ENCODE measurements around the gene GPATCH4.

The GPATCH4 gene

DNA sequence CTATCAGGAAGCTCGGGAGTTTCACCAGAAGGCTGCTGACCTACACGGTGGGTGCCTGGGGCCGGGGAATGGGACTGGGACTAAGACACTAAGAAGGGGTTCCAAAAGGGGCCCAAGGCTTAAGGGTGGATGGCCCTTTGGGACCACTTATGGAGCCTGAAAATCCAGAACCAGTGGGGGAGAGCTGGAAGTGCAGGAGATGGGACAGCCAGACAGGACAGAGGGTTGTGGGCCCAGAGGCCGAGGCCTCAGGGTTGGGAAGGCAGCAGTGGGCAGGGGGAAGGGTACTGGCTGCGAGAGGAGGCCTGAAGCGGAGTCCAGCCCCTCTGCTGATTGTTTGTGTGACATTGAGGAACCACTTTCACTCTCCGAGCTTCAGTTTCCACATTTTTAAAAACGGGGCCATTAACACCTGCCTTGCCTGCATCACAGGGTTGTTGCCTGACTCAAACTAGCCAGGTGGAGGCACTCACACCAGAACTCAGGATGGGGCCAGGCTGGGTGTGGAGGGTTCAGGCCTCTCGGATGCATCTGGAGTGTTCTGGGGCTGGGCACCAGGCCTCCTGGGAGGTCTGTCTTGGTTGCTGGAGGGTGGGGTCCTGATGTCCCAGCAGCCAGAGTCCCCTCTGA is 18.8 kb downstream of the GPATCH4 start:
- H3K27me3 Mint-ChIP-seq: no peaks in the 10 kb centered on the region
- DNase-seq (peak; percentile 54), ATAC-seq (peak; percentile 69)
- peaks cover 3% of the 10 kb centered on the region for H3K36me3 Mint-ChIP-seq (ENCODE audit: low read depth)
- peak overlapping the region; percentile 97 for H3K27ac Mint-ChIP-seq
- H3K4me1 Mint-ChIP-seq: peaks cover 30% of the 10 kb centered on the region
- peak overlapping the region; percentile 96 for H3K4me3 Mint-ChIP-seq
- H3K9me3 Mint-ChIP-seq: no peaks in the 10 kb centered on the region

GRCh38 chr1:156581661-156582387 is 19.5 kb downstream of the GPATCH4 start:
- peaks cover 30% of the 10 kb centered on the region for H3K4me1 Mint-ChIP-seq
- H3K27ac Mint-ChIP-seq: peak overlapping the region; percentile 97
- peak; percentile 64 for DNase-seq
- no peaks in the 10 kb centered on the region for H3K9me3 Mint-ChIP-seq
- no peaks in the 10 kb centered on the region for H3K27me3 Mint-ChIP-seq
- peak; percentile 78 for ATAC-seq
- H3K4me3 Mint-ChIP-seq: peak overlapping the region; percentile 96
- peaks cover 3% of the 10 kb centered on the region for H3K36me3 Mint-ChIP-seq (ENCODE audit: low read depth)

- H3K4me3 Mint-ChIP-seq: no peak within 1 kb of the TSS
Measured at GRCh38 chr1:156579472-156579871, 21.8 kb downstream of the GPATCH4 start, which contains the start of gene TTC24. Gene TTC24 (plus strand): TSS chr1:156579723. CDS start chr1:156581365, 1,642 bp downstream.

GRCh38 chr1:156578055-156578454 is 23.2 kb downstream of the GPATCH4 start:
- DNase-seq: no peak
- H3K9me3 Mint-ChIP-seq: no peaks in the 10 kb centered on the region
- peaks cover 22% of the 10 kb centered on the region for H3K4me1 Mint-ChIP-seq
- peaks cover 9% of the 10 kb centered on the region for H3K27me3 Mint-ChIP-seq
- no peak for ATAC-seq
- H3K27ac Mint-ChIP-seq: no peak overlapping the region
- no peak overlapping the region for H3K4me3 Mint-ChIP-seq
- no peaks in the 10 kb centered on the region for H3K36me3 Mint-ChIP-seq (ENCODE audit: low read depth)

More at GRCh38 chr1:156579472-156579871, 21.8 kb downstream of the GPATCH4 start, which contains the start of gene TTC24:
- H3K4me1 Mint-ChIP-seq: peaks cover 30% of the 10 kb centered on the region
- ATAC-seq: no peak
- H3K27me3 Mint-ChIP-seq: no peaks in the 10 kb centered on the region
- peaks cover 3% of the 10 kb centered on the region for H3K36me3 Mint-ChIP-seq (ENCODE audit: low read depth)
- H3K9me3 Mint-ChIP-seq: no peaks in the 10 kb centered on the region
- DNase-seq: no peak
- no peak within 1 kb of the TSS for H3K27ac Mint-ChIP-seq

GRCh38 chr1:156577550-156577949 is 23.7 kb downstream of the GPATCH4 start:
- DNase-seq: no peak
- no peaks in the 10 kb centered on the region for H3K36me3 Mint-ChIP-seq (ENCODE audit: low read depth)
- no peak overlapping the region for H3K4me3 Mint-ChIP-seq
- peaks cover 25% of the 10 kb centered on the region for H3K4me1 Mint-ChIP-seq
- peaks cover 14% of the 10 kb centered on the region for H3K27me3 Mint-ChIP-seq
- no peak overlapping the region for H3K27ac Mint-ChIP-seq
- no peak for ATAC-seq
- no peaks in the 10 kb centered on the region for H3K9me3 Mint-ChIP-seq

DNA sequence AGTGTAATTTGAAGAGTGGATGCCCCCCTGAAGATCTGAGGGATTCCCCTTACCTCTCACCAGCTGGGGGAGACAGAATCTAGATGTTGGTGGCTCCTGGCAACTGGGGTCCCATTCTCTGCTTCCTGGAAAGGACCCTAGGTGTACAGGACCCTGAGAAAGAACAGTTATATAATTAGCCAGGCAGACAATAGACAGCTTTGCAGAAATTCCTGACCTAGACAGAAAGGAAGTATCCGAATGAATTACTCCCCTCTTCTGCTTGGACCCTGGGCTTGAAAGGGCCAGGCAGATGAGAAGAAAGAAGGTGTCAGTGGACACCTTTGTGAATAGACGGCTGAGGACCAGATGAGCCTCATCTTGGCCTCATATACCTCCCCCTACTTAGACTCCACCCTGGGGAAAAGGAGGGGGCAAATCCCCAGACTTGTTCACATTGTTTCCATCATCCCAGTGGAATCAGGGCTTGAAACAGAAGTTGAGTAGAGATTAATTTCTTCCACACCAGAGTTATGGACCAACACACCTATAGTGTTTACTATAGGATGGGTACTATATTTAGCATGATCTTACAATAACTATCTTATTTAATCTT is 27.1 kb downstream of the GPATCH4 start:
- ATAC-seq (no peak), DNase-seq (no peak)
- peaks cover 2% of the 10 kb centered on the region for H3K36me3 Mint-ChIP-seq (ENCODE audit: low read depth)
- H3K9me3 Mint-ChIP-seq: no peaks in the 10 kb centered on the region
- H3K4me1 Mint-ChIP-seq: peaks cover 30% of the 10 kb centered on the region
- H3K27ac Mint-ChIP-seq: no peak overlapping the region
- no peak overlapping the region for H3K4me3 Mint-ChIP-seq
- peaks cover 34% of the 10 kb centered on the region for H3K27me3 Mint-ChIP-seq

DNA sequence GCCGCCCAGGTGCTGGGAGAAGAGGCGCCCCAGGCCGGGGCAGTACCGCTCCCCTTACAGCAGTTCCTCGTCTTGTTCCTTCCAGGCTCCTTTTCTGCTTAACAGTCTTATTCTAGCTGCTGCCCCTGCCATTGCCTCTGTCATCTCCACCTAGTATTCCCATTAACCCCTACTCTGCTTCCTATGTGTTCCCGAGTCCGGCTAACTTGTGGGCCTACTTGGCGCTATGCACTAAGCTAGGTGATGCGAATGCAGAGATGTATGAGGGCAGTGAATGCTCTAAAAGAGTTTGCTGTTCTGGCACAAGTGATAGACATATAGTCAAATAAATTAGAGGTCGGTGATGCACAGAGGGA is 28.6 kb downstream of the GPATCH4 start:
- H3K36me3 Mint-ChIP-seq (ENCODE audit: low read depth): peaks cover 2% of the 10 kb centered on the region
- DNase-seq (no peak), ATAC-seq (no peak)
- H3K4me3 Mint-ChIP-seq: peak overlapping the region; percentile 99
- H3K27me3 Mint-ChIP-seq: peaks cover 34% of the 10 kb centered on the region
- H3K9me3 Mint-ChIP-seq: no peaks in the 10 kb centered on the region
- peaks cover 30% of the 10 kb centered on the region for H3K4me1 Mint-ChIP-seq
- H3K27ac Mint-ChIP-seq: peak overlapping the region; percentile 86

DNA sequence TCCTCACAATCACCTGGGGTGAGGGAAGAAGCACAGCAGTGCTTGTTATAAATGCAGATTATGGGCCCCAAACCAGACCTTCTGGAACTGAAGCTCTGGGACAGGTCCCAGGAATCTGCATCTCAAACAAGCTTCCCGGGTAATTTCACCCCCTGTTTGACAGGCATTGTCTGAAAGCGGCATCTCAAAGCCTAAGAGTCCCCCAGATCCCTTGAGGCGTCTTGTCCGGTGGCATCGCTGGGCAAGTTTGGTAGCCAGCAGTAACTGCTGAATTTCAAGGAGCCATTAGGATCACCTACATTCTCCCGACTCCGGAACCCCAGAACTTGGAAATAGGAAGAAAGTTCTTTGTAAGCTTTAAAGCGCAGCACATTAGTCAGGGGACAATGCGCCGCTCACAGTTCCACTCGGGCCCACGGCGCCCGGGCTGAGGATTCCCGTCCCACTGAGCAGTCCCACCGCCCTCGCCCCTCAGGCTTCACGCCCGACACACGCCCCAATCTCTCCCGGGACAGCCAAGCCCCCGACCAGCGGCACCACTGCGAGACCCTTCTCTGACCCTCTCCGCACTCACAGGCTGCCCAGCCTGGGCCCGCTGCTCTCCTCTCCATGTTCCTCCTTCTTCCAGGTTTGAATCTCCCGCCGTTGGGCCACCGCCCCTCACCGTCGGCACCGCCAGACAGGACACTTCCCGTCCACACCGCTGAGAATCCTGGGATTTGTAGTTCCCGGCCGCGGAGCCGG is 29.2 kb downstream of the GPATCH4 start, which contains the start of gene IQGAP3:
TSS of gene IQGAP3 (minus strand) at position 647 of the 744 bp plus-strand sequence. CDS start at position 611, 36 bp downstream.
- Mint-ChIP-seq H3K9me3 (no peaks in the 10 kb centered on the region), H3K27ac (peak within 1 kb of the TSS; percentile 86), H3K4me1 (peaks cover 30% of the 10 kb centered on the region)

DNA sequence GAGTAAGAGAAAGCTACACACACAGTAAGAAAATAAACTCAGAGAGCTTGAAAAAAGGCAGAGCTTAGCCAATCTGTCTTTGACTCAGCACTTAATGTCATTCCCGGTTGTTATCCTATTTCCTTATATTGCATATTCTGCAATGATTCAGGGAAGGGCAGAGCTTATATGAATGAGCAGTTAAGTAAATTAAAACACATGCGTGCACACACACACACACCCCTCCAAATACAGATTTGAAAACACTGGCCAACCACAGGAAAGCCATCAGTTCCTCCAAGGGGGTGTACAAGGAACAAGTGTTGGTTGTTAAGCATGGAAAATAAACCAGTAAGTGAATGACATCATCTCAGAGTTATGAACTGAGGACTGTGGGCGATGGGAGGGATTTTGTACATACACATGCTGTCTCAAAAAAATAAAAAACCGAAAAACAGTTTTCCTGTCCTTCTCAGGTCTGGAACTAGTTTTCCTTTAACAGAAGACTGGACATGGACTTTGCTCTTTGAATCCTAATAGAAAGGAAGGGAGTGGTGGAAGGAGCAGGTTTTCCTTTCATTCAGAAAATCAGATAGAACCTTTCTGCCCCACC is 29.9 kb downstream of the GPATCH4 start:
- peaks cover 2% of the 10 kb centered on the region for H3K36me3 Mint-ChIP-seq (ENCODE audit: low read depth)
- no peaks in the 10 kb centered on the region for H3K9me3 Mint-ChIP-seq
- H3K4me1 Mint-ChIP-seq: peaks cover 30% of the 10 kb centered on the region
- peak overlapping the region; percentile 99 for H3K4me3 Mint-ChIP-seq
- H3K27ac Mint-ChIP-seq: no peak overlapping the region
- peaks cover 34% of the 10 kb centered on the region for H3K27me3 Mint-ChIP-seq
- ATAC-seq (peak; percentile 71), DNase-seq (no peak)

More for the DNA sequence above, 29.2 kb downstream of the GPATCH4 start, which contains the start of gene IQGAP3:
- H3K4me3 Mint-ChIP-seq: peak within 1 kb of the TSS; percentile 99
- H3K36me3 Mint-ChIP-seq (ENCODE audit: low read depth): peaks cover 2% of the 10 kb centered on the region
- ATAC-seq: peak; percentile 87
- DNase-seq: peak; percentile 79
- peaks cover 34% of the 10 kb centered on the region for H3K27me3 Mint-ChIP-seq

DNA sequence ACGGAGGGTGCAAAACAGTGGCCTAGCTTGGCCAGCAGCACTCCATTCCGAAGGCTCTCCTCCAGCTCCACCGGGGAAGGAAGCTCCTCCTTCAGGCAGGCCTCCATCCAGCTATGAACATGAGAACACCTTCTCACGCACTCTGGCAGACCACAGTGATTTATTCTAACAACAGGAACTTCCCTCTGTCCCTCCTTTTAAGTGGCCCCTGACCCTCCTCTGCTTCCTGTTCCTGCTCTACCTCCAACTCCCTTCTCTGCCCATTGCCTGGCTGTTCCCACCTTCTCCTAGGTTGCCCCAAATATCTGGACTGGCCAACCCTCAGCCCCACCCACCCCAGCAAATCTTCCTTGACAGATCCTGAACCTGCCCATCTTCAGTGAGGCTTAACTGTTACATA is 34.8 kb downstream of the GPATCH4 start:
- Mint-ChIP-seq H3K36me3 (ENCODE audit: low read depth) (peaks cover 5% of the 10 kb centered on the region), H3K27ac (no peak overlapping the region), H3K9me3 (no peaks in the 10 kb centered on the region), H3K4me3 (no peak overlapping the region), H3K27me3 (peaks cover 9% of the 10 kb centered on the region), H3K4me1 (peaks cover 8% of the 10 kb centered on the region)
- no peak for ATAC-seq
- DNase-seq: no peak

GRCh38 chr1:156565519-156565918 is 35.8 kb downstream of the GPATCH4 start:
- Mint-ChIP-seq H3K4me1 (no peaks in the 10 kb centered on the region), H3K36me3 (ENCODE audit: low read depth) (peaks cover 5% of the 10 kb centered on the region), H3K4me3 (no peak overlapping the region), H3K27me3 (peaks cover under 1% of the 10 kb centered on the region), H3K9me3 (no peaks in the 10 kb centered on the region), H3K27ac (no peak overlapping the region)
- no peak for DNase-seq
- no peak for ATAC-seq

DNA sequence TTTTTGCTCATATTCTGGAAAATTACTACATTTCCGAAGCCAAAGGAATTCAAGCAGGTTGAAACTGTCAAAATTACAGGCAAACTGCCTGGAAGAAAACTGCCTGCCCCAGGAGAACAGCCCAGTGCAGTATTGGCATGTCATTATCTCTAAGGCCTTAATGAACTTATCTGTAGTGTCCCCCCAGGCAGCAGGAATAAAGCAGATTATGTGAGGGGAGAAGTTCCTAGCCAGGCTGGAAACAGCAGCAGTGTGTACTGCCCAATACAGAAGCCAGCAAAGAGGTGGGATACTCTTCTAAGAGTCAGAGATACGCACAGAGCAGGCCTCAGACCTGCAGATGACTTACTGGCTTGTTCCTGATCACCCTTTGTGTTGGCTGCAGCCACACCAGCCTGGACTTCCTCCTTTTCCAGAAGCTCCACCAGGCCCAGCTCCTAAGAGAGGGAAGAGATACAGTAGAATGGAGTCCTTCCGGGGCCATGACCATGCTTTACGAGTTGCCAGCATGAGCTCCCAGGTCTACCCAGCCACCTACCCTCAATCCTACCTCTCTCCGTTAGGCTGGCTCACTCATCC is 40.6 kb downstream of the GPATCH4 start:
- Mint-ChIP-seq H3K36me3 (ENCODE audit: low read depth) (peaks cover 5% of the 10 kb centered on the region), H3K9me3 (no peaks in the 10 kb centered on the region), H3K27me3 (no peaks in the 10 kb centered on the region), H3K4me1 (no peaks in the 10 kb centered on the region), H3K4me3 (no peak overlapping the region), H3K27ac (no peak overlapping the region)
- ATAC-seq: no peak
- no peak for DNase-seq

- Mint-ChIP-seq H3K4me3 (no peak overlapping the region), H3K4me1 (no peaks in the 10 kb centered on the region), H3K27me3 (no peaks in the 10 kb centered on the region), H3K27ac (no peak overlapping the region), H3K36me3 (ENCODE audit: low read depth) (peaks cover 5% of the 10 kb centered on the region), H3K9me3 (no peaks in the 10 kb centered on the region)
- DNase-seq (no peak), ATAC-seq (no peak)
Measured at GRCh38 chr1:156559797-156560385, 41.4 kb downstream of the GPATCH4 start.
